ENCODE results near the gene CEP104. TPM values are rescaled to one million over a fixed set of nuclear protein-coding genes. Genes with fewer than 3 reads are reported as not detected.
"Not testable (repeated sequence)": the region's sequence is repeated elsewhere in the genome, so short reads cannot be mapped to it uniquely, and the experiment has no call there.

Gene CEP104
- total RNA-seq, 1 donor from 2014 or later = 32.3 TPM

DNA sequence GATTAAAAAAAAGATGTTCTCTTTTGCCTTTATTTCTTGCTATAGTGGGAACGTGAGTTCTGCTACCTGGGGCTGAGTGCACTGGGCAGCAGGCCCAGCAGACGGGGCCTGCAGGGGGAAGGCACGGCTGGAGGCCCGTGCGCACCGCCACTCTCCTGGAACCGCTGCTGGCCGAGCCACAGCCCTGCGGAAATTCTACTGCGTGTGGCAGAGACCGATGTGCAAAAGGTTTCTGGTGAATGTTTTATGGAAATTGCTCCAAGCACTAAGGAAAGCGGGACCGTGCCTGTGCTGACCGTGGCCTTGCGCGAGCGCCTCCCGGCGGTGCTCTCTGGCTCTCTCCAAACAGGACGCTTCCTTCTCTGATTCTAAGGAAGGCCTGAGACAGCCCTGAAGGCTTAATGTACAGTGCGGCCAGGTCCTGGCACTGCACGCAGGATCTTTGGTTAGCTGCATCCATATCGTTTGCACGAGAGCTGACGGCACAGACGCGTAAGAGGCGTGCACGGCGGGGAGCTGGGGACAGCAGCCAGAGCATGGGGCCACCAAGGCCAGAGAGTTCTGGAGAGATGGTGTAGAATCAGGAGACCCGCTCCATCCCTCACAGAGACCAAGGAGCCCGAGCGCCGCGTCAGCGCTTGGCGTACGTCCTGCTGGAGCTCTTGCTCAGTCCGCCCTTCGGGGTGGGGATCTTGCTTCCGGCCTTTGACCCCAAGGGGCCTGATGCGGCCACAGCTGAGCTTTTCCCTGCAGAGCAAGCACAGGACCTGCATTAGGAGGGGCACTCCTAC is 42.0 kb downstream of the CEP104 start:
- intact Hi-C loops (cut with DNase I) = no loop called here
- ATAC-seq (ENCODE audit: poor library complexity) (no peak), DNase-seq (no peak)

DNA sequence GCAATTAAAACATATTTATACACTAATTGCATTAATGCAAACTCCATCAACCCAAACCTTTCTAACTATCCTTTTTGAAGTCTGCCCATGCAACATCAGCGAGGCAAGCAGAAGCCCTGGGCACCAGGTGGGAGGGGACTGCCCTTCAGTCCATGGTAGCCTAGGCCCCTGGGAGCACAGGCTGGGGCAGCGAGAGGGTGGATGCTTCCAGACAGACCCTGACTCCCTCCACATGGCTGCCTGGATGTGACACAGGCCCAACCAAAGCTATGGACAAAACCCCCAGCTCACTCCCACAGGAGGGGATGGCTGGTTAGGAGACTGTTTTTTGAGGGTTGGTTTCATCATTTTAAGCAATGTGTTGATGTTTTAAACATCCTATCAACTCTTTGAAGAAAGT is 42.9 kb downstream of the CEP104 start:
- DNase-seq (no peak), ATAC-seq (ENCODE audit: poor library complexity) (no peak)
- intact Hi-C loops (cut with DNase I) = no loop called here

DNA sequence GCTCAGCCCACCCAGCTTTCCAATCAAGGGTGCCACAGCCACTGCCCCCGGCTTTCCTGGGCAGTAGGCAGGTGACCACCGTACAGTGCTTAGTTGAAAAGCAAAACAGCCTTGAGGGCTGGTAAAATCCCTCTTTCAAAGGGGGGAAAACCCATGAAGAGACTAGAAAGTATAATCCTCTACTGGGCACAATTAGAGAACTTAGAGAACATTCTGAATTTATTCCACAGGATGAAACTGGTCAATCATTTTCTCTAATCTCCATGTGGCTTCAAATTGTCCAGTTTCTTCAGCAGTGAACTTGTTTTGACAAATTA is 45.5 kb downstream of the CEP104 start:
- intact Hi-C loops (cut with DNase I) = loop anchor here (2.0 kb wide), 1 partner anchor 23 kb away; no protein-coding TSS in a partner anchor
- DNase-seq = no peak
- no peak for ATAC-seq (ENCODE audit: poor library complexity)

DNA sequence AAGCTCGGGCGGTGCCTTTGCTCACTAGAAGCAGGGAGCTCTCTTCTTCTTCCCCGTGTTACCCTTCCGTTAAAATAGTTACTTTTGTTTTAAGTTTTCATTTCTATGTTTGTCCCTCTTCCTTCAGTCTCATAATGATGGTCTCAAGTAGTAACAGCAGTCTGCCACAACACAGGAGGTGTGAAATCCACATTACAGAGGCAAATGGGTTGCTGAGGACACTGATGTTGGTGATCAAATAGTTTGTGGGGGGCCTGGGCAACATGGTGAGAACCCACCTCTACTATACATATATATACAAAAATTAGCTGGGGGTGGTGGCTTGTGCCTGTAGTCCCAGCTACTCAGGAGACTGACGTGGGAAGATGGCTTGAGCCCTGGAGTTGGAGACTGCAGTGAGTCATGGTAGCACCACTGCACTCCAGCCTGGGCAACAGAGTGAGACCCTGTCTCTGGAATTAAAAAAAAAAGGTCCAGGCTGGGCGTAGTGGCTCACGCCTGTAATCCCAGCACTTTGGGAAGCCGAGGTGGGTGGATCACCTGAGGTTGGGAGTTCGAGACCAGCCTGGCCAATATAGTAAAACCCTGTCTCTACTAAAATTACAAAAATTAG is 46.8 kb downstream of the CEP104 start:
- DNase-seq; ATAC-seq (ENCODE audit: poor library complexity): not testable (repeated sequence)
- intact Hi-C loops (cut with DNase I) = loop anchor here (2.0 kb wide), 1 partner anchor 25 kb away; no protein-coding TSS in a partner anchor

DNA sequence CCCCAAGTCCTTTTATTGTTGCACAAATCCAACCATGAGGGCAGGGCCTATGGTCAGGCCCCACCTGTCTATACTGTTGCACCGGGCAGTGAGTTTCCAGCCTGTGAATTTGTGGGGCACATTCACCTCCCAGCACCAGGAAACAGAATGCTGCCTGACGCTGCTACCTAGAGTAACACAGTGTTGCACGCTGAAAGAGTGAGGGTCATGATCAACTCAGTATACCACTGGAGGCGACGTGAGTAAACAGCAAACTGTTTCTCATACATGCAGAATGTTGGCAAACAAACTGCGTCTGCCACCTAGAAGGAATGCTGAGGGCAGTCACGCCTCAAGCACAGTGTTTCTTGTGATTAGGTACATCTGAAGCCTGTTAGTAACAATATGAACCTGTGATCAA is 47.3 kb downstream of the CEP104 start:
- DNase-seq (no peak), ATAC-seq (ENCODE audit: poor library complexity) (no peak)
- intact Hi-C loops (cut with DNase I) = loop anchor here (2.0 kb wide), 1 partner anchor 25 kb away; no protein-coding TSS in a partner anchor

DNA sequence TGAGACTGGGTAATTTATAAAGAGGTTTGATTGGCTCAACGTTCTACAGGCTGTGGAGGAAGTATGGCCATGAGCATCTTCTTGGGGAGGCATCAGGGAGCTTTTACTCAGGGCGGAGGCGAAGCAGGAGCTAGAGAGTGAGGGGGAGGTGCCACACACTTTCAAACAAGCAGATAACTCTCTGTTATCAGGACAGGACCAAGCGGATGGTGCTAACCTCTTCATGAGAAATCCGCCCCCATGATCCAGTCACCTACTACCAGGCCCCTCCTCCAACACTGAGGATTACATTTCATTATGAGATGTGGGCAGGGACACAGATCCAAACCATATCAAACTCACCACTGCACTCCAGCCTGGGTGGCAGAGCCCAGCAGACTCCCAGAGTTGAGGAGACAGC is 49.2 kb downstream of the CEP104 start:
- intact Hi-C loops (cut with DNase I) = no loop called here
- DNase-seq = no peak
- ATAC-seq (ENCODE audit: poor library complexity) = no peak

DNA sequence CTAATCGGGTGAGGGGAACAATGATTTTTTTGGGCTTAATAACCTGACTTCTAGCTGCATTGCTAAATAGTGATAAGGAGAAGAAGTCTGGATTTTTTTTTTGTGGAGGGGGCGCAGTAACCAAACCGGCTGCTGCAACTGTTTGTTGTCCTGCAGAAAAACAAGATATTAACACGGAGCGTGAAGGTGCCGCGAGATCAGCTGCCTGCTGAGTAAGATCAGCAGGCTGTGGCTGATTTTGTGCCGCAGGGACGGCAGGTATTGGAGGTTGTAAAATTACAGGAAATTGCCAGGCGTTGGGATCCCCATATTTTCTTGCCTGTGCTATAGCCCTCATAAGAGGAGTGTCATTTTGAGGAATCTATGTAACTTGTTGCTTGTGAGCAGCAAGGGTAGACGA is 52.0 kb downstream of the CEP104 start:
- intact Hi-C loops (cut with DNase I) = no loop called here
- DNase-seq = no peak
- no peak for ATAC-seq (ENCODE audit: poor library complexity)

DNA sequence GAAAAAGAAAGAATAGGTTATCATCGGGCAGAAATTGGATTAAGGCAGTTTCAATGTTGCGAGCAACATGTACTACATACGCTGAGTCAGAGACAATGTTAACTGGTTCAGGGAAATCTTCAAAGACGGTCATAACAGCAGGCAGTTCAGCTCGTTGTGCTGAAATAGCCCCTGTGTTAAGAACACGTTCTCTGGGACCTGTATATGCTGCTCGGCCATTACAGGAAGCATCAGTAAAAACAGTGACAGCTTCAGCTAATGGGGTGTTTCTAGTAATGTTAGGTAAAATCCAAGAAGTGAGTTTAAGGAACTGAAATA is 52.4 kb downstream of the CEP104 start:
- ATAC-seq (ENCODE audit: poor library complexity); intact Hi-C loops (cut with DNase I); DNase-seq: not testable (repeated sequence)

DNA sequence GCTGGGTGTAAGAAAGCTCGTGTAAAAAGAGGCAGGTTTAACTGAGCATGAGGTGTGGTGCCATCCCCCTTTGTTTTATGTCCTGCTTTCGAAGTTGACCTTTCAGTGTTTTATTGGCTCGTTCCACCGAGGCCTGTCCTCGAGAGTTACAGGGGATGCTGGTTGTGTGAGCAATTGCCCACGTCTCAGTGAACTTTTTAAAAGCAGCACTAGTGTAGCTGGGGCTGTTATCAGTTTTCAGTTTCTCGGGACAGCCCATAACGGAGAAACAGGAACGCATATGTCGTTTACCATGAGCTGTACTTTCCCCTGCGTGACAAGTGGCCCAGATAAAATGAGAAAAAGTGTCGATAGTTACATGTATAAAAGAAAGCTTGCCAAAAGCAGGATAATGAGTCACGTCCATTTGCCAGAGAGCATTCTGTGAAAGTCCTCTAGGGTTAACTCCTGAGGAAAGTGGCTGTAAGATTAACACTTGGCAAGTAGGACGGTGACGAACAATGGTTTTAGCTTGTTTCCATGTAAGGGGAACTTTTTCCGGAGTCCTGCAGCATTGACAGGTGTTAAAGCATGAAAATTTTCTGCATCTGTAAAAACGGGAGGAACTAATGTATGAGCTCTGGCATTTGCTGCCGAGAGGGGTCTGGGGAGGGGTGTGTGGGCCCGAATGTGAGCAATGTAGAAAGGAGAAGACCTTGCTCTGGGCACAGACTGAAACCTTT is 52.9 kb downstream of the CEP104 start:
- intact Hi-C loops (cut with DNase I) = no loop called here
- DNase-seq = no peak
- ATAC-seq (ENCODE audit: poor library complexity) = no peak

DNA sequence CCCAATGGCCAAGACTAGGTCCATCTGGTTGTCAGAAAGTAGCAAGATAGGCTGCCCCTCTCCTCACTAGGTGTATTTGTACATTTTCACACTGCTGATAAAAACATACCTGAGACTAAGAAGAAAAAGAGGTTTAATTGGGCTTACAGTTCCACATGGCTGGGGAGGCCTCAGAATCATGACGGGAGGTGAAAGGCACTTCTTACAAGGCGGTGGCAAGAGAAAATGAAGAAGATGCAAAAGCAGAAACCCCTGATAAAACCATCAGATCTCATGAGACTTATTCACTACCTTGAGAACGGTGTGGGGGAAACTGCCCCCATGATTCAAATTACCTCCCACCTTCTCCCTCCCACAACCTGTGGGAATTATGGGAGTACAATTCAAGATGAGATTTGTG is 56.2 kb downstream of the CEP104 start:
- intact Hi-C loops (cut with DNase I); ATAC-seq (ENCODE audit: poor library complexity); DNase-seq: not testable (repeated sequence)

DNA sequence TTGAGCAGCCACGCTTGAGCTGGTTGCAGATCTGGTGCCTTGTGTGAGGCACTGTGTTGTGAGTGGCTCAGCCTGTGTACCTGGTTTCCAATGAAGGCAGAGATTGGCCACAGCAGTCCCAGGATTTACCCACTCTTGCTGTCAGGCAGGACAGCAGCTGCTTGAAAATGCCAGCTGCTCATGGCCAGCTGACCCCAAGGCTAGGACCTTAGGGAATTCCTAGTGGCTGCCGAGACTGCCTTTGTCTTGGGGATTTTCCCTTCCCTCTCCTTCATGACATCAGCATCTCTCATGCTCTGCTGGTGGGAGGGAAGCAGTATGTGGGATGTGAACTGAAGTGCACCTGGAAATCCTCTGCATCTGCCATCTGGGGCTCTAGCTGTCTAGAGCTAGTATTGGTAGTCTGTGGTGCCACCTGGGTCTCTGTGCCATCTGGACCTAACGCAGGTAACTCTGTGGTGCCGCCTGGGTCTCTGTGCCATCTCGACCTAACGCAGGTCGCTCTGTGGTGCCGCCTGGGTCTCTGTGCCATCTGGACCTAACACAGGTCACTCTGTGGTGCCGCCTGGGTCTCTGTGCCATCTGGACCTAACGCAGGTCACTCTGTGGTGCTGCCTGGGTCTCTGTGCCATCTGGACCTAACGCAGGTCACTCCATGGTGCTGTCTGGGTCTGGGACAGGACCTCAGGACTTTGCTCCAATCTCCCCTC is 56.9 kb downstream of the CEP104 start:
- ATAC-seq (ENCODE audit: poor library complexity) (no peak), DNase-seq (no peak)
- intact Hi-C loops (cut with DNase I) = no loop called here

DNA sequence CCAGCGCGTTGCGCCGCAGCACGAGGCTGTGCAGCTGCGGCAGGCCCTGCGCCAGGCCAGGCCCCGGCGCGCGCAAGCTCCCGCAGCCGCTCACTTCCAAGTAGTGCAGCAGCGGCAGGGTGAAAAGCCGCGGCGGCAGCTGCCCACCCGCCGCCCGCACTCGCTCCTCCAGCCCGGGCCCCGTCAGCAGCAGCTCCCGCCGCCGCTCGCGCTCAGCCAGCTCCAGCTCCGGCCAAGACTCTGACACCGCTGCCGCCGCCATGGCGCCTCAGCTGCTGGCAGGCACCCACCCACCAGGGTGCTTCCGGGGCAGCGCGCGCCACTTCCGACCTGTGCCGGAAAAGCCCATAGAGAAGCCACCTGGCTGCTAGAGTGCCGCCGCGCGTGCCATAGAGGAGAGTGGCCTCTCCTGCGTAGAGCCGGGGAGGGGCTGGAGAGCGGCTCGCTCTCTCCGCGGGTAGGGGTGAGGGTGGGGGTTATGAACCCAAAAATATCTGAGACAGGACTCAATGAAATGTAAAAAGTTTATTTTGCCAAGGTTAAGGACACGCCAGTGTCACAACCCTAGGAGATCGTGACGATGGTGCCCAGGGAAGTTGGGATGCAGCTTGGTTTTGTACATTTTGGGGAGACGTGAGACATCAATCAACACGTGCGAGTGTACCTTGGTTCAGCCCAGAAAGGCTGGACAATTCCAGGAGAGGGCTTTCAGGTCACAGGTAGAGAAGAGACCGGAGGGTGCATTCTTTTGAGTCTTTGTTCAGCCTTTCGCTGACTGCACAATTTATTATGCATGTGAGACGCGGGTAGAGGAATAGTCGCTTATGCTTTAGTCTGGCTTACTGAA is 60.6 kb downstream of the CEP104 start, which contains the start of gene LRRC47:
Gene LRRC47 (minus strand): TSS at position 284 of the 847 bp plus-strand sequence. CDS start 22 bp downstream, at position 262.
- ATAC-seq (ENCODE audit: poor library complexity) = peak; percentile 100
- intact Hi-C loops (cut with DNase I) = no loop called here
- peak; percentile 98 for DNase-seq

DNA sequence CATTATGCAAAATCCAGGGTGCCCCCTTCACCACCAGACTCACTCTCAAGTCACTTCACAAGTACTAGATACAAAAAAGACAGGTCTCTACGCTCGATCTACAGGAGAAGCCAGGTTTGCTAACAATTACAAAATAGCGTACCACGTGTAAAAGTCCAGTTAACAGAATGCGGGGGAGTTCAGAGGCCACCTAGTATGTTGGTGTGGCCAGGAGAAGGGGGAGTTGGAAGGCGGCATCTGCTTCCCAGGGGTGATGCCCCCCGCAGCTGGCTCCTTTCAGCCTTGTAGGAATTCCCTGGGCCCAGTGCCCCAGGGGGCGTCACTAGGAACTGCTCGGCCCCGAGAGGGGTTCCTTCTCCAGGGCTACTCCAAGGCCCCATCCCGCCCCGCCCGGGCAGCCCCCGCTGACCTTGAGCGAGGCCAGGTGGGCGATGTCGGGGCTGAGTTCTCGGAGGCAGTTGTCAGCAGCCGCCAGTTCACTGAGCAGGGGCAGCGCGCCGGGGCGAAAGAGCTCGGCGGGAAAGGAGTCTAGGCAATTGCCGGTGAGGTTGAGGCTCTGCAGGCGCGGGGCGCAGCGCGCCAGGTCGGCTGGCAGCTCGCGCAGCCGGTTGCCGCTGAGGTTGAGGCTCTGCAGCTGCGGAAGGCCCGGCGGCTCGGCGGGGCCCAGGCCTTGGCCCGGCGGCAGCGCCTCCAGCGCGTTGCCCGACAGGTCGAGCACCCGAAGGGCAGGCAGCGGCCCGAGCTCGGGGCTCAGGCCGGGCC is 61.4 kb downstream of the CEP104 start:
- DNase-seq (no peak), ATAC-seq (ENCODE audit: poor library complexity) (no peak)
- intact Hi-C loops (cut with DNase I) = no loop called here

DNA sequence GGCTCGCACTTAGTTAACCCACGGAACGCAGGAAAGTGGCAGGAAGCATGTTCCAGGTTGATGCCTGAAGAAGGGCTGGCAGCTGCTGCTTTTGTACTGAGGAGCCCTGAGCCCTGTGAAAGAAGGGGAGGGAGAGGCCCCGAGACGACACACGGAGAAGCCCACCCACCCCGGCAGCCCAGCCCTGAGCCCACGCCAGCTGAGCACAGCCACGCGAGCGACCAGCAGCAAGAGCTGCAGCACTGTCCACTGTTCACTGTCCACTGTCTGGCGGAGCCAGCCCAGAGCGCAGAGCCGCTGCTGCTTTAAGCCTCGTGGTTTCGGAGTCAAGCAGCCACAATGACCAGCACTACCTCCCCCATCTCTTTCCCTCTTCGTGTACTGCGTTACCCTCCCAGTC is 66.1 kb downstream of the CEP104 start:
- intact Hi-C loops (cut with DNase I) = no loop called here
- ATAC-seq (ENCODE audit: poor library complexity) (no peak), DNase-seq (no peak)

DNA sequence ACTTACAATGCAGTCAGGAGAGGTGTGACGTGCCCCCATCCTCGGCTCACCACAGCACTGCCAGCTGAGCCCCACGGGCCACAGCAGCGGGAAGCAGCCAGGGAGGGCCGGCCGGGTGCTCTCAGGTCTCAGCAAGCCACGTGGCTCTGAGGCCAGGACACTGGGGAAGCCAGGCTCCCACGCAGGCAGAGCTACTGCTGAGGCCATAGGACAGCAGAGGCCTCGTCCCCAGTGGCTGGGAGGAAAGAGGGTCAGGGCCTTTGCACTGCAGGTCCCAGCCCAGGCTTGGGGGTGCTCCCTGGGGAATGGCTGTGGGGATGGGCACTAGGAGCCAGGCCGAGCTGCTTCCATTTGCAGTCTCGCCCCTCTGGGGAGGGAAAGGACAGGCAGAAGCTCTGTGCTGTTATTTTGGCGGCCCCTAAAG is 66.5 kb downstream of the CEP104 start:
- ATAC-seq (ENCODE audit: poor library complexity) (peak; percentile 27), DNase-seq (no peak)
- intact Hi-C loops (cut with DNase I) = no loop called here

DNA sequence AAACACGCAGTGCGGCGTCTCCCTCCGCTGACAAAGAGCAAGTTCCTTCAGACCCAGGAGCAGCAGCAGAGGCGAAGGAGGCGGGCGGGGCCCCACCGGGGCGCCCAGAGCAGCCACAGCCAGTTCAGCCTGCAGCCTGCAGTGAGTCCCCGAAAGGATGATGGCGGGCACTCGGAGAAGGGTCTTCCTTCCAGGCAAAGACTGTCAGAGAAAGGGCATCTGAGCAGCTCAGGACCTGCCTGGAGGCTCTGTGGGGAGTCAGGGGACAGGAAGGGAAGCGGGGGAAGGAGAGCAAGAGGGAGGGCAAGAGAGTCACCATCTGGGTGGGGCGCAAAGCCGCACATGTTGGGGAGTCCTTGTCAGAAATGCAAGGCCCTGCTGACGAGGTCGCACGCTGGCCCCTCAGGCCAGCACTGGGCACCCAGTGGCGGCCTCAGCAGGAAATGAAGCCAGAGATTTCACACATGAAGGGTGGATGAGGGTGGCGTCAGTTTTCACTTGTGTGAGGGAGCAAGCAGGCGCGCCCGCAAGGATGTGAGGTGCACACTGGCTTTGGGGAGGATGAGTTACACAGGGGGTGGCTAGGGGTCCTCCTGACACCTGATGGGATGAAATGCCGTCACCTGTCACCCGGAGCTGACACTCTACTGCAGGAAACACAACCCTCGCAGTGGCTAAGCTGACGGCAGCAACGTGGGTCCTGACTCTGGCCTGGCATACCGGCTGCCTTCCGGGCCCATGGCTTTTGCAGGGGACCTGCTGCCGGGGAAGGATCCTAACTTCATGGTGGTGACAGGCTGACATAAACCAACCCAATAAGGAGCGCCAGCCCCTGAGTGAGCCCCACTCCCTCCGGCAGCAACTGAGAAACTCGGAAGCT is 67.3 kb downstream of the CEP104 start:
- ATAC-seq (ENCODE audit: poor library complexity) (no peak), DNase-seq (no peak)
- intact Hi-C loops (cut with DNase I) = no loop called here
